HT1080 (cell line): ENCODE measurements around the gene COL17A1. TPM values are rescaled to one million over a fixed set of nuclear protein-coding genes. Genes with fewer than 3 reads are reported as not detected.

ENCODE experiments used
- DNase-seq: peaks from one replicate; pipeline ENCODE4 v3.0.0-alpha.2; 2015; ENCODE audit warnings: low read depth
- total RNA-seq: library from RNA; depleted of rRNA; stranded (reverse); fragments of >200 nt; shearing (Covaris generic); gene quantifications from 2 replicates; pipeline ENCODE4 v1.2.3, GENCODE V29; 2014

COL17A1 gene
- total RNA-seq, 1 experiment from 2014 or later: 17.7 TPM

- no peak for DNase-seq
These were observed 51.1 kb downstream of the COL17A1 start for GRCh38 chr10:104034401-104035193.

- no peak for DNase-seq
These were observed 51.7 kb downstream of the COL17A1 start for GRCh38 chr10:104033966-104034365.

DNA sequence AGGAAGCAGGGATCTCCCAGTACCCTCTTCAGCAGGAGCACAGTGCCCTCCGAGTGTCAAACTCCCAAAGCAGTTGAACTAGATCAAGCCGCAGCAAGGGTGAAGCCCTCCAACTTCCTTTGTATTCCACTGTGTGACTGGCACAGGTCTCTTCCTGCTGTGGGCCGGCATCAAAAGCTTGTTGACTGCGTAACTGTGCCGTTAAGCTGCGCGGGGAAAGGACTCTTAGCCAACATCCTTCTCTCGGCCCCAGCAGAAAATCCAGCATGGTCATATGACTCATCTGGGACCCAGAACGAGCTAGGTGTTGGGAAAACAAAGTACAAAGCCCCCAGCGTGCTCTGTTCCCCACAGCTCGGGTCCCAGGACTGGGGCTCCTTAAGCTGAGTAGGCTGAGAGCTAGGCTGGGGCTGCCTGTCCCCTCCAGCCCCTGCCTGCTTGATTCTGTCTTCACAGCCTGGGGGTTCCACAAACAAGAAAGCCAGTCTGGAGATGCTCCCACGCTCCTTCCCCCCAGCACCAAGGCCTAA is 52.2 kb downstream of the COL17A1 start:
- no peak for DNase-seq

- no peak for DNase-seq
These were observed 53.4 kb downstream of the COL17A1 start for GRCh38 chr10:104032144-104032775.

DNA sequence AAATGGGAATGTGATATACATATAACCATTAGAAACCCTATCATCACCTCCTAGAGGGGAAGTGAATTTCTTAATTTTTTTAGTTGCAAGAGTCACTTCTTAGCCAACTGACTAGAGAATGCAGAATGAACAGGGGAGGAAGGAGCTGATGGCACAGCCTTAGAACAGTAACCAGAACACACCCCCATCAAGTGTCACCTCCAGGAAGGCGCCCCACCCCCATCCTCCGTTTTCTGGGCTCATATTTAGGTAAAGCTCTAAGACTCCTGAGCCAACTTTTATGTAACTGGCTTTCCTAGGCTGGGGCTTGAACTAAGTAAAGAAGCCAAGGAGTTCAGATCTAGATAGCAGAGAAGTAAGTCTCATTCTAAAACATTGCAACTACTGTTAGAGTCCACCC is 54.0 kb downstream of the COL17A1 start:
- DNase-seq: no peak

GRCh38 chr10:104029521-104029860 is 56.2 kb downstream of the COL17A1 start:
- DNase-seq: no peak

GRCh38 chr10:104028823-104029520 is 56.7 kb downstream of the COL17A1 start:
- no peak for DNase-seq

DNA sequence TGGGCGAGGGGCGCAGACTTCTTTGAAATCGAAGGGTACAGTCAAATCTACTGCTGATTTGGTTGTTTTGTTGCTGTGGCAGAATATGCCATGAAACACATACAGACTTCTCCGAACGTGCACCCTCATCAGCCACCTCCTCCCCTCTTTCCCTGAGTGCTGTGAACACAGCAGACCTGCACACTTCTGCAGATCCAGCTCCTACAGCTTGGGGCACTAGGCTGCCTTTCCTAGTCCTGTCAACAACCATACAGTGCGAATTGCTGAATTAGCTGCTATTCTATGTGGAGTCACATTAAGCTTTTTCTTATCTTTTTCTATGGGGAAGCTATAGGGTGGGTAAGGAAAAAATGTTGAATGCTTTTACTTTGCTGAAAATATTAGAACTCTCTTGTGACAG is 57.5 kb downstream of the COL17A1 start:
- no peak for DNase-seq

GRCh38 chr10:104026762-104027161 is 58.9 kb downstream of the COL17A1 start:
- no peak for DNase-seq

DNA sequence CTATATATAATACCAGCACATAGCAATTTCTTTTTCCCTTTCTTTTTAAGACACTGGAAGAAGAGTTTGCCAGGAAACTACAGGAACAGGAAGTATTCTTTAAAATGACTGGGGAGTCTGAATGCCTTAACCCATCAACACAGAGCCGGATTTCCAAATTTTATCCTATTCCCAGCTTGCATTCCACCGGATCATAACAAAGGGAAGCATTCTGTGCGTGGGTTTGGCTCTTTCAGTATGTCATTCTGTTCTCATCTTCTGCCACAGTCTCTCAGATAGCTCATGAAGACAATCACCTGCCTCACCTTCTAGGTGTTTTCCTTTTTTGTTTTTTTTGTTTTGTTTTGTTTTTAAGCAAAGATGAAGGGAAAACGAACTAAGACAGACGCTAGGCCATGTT is 60.2 kb downstream of the COL17A1 start:
- DNase-seq: no peak

DNA sequence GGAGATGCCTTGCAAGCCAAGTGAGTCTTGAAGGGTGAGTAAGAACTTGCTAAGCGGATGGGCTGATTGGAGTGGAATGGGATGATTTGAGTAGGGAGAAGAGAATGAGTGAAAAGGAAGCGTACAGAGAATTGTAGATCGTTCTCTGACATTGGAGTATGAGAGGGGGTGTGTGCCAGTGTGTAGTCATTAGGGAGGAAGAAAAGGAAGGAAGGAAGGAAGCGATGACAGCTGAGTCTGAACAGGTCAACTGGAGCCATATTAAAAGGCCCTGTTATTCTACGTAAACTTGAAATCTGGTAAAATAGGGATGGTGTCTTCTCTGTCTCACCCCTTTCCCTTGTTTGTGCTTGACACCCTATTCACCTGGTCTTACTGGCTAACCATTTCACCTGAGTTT is 63.7 kb downstream of the COL17A1 start:
- no peak for DNase-seq

- no peak for DNase-seq
These were observed 64.4 kb downstream of the COL17A1 start for GRCh38 chr10:104021246-104021645.

DNA sequence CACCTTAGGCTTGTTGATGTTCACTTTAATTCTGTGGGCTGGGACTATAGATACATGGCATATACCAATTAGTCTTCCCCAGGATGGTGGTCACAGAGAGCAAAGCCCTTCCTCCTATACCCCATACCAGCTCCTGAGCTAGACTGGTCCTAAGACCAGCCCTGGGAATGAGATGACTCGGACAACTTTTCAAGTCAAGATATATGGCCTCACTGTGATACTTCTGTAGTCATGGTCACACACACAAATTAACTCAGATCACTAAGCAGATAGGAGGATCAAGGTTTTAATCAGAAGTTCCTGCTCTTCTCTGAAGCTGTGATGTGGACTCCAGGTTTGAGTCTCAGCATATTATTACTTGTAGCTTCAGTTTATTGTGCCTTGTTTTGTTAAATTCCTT is 65.7 kb downstream of the COL17A1 start:
- DNase-seq: no peak

DNA sequence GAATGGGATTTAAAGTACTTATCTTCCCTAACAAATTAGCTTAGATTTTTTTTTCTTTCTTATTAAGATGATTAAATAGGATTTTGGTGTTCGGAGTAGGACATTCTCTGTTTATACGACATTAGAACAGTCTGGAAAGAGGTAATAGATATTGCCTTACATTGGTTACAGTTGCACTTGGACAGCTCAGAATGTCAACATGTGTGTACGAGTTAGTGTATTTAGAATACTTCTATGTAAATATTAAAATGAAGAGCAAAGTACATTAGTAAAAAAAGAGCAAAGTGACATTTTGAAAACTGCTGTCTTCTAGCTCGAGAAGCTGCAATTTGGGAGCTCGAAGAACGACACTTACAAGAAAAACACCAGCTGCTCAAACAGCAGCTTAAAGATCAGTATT is 67.2 kb downstream of the COL17A1 start:
- no peak for DNase-seq

GRCh38 chr10:104016661-104017060 is 69.0 kb downstream of the COL17A1 start:
- no peak for DNase-seq

- DNase-seq: no peak
These were observed 71.5 kb downstream of the COL17A1 start for GRCh38 chr10:104014176-104014575.

DNA sequence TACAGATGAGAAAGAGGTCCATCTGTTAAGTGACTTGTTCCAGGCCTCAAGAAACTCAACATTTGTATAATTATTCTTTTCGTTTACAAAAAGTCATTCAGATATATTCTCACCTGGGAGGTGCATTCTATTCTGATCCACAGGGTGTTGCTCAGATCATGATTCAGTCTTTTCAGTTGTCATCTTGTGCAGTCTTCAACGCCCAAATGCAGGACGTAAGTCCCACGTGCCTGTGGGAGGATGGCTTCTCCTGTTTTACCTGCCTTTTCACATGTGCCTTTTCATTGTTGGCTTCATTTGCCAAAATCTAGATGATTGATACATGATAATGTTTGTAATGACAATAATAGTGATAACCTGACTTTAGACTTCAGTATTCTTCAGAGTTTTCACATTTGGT is 72.2 kb downstream of the COL17A1 start:
- DNase-seq: no peak

- DNase-seq: no peak
These were observed 73.8 kb downstream of the COL17A1 start for GRCh38 chr10:104011904-104012303.

DNA sequence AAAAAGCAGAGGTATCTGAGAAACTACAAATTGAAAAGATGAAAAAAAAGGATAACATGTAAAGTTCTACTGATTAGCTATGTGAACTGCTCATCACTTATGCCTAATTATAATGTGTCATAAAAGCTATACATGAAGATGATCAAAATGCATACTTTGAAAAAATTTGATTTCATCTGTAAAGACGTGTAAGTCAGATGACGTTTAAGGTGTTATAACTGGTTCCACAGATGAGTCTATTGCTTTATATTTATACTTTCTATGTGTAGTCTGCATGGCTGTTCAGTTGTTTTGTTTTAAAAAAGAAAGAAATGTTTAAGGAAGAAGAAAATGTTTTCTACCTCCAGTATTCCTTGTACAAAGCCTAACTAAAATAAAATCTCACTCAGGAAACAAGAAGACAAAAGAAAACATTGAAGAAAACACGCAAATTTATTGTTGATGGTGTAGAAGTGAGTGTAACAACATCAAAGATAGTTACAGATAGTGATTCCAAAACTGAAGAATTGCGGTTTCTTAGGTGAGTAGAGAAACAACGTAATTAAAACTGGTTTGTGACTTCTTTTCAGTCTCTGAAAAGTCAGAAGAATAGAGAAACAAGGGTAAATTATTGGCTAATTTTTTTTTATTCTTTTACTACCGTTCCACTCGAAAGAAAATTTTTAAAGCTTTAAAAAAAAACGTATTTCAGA is 80.4 kb downstream of the COL17A1 start:
- no peak for DNase-seq

- no peak for DNase-seq
These were observed 82.8 kb downstream of the COL17A1 start for GRCh38 chr10:104002911-104003310.

GRCh38 chr10:103998805-103999204 is 86.9 kb downstream of the COL17A1 start:
- DNase-seq: no peak

GRCh38 chr10:103995134-103995533 is 90.5 kb downstream of the COL17A1 start:
- no peak for DNase-seq
